Iris pigment epithelial cell (primary cell): ENCODE data around the gene DNASE1L1.

ENCODE experiments used
- DNase-seq: peaks from one replicate; pipeline ENCODE4 v3.0.0-alpha.2; 2011; ENCODE audit warnings: low read depth

The DNASE1L1 gene

GRCh38 chrX:154436374-154436982 lies 27.4 kb upstream of the DNASE1L1 start:
- DNase-seq: no peak

- DNase-seq: no peak
These were observed 26.2 kb upstream of the DNASE1L1 start for GRCh38 chrX:154435171-154435733.

DNA sequence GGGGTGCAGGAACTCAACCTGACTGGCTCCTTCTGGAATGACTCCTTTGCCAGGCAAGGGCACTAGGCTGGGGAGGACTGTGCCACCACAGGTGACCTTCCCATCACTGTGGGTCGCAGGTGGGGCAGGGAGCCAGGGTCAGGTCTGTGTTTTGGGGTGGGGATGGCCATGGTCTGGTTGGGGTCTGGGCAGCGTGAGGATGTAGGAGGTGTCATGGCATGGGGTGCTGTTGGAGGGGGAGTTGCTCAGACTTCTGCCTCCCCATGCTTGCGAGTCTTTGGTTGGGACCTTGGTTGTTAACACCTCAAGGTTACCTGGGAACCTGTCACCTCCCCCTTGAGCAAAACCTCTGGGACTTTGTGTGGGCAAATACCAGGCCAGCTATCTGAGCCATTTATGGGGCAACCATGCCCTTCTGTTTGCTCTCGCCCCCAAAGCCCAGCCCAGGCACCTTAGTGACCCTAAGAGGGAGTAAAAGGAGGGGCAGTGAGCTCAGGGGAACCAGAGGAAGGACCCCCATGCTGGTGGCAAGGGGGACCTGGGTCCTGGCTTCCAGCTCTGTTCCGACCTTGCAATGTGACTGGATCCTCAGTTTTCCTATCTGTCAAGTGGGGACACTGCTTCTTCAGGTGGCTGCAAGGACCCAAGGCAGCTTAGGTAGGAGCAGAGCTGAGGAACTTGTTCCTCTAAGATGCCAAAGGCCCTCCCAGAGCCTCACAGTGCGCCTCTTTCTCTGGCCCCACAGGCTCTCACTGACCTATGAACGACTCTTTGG lies 25.5 kb upstream of the DNASE1L1 start:
- no peak for DNase-seq

- no peak for DNase-seq
These were observed 24.6 kb upstream of the DNASE1L1 start for GRCh38 chrX:154433605-154434004.

DNA sequence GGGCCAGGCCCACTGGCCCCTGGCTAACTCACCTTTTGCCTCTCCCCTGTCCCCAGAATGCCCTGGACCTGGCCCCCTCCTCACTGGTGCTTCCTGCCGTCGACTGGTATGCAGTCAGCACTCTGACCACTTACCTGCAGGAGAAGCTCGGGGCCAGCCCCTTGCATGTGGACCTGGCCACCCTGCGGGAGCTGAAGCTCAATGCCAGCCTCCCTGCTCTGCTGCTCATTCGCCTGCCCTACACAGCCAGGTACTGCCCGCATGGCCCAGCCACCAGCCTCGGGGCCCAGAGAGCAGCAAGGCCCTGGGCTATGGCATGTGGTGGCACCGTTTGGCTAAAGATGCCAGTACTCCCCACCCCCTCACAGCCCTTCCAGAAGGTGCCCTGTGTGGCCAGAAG lies 23.2 kb upstream of the DNASE1L1 start:
- DNase-seq: no peak

DNA sequence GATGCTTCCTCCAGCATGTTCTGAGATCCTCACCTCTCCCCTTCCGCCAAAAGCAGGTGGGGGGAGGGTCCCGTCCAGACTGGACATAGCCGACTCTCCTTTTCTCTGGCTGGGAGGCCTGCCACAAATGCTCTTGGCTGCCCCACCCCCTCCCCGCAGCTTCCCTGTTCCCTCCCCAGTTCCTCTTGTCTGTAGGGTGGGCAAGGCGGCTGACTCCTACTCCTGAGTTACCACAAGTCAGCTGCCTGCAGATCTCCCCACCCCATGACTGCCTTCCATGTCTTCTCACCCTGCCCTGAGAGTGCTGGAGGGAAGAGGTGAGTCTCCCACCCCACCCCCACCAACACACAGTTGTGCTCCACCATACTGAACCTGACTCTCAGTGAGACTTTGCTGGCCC lies 22.3 kb upstream of the DNASE1L1 start:
- no peak for DNase-seq

DNA sequence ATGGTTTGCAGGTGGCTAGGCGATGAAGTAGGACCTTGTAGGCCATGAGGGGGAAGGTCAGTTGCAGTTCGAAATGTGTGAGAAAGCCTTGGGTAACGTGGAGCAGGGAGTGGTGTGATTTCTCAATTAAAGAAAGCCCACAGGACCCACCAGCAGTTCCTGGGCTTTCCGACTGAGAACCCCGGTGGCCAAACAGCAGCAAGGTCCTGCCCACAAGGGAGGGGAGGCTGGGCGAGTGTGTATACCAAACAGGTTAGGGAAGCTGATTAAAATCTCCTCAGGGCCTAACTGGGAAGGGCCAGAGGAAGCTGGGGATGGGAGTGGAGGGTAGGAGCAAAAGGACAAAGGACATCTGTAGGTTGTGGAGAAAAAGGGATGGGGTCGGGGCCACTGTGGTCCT lies 21.9 kb upstream of the DNASE1L1 start:
- no peak for DNase-seq

DNA sequence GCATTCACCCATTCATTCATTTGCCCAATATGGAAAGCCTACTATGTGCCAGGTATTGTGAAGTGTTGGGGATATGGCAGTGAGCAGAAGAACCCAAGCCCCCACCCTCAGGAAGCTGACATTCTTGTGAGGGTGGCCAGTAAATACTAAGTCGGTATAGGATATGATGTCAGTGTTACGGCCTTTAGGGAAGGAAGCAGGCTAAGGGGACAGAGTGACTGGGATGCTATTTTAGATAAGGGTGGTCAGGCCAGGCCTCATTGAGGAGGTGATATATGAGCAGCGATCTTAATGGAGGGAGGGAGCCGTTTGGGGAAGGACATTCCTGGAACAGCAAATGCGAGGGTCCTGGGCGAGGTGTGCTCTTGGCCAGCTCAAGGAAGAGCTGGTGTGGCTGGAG lies 21.4 kb upstream of the DNASE1L1 start:
- no peak for DNase-seq

DNA sequence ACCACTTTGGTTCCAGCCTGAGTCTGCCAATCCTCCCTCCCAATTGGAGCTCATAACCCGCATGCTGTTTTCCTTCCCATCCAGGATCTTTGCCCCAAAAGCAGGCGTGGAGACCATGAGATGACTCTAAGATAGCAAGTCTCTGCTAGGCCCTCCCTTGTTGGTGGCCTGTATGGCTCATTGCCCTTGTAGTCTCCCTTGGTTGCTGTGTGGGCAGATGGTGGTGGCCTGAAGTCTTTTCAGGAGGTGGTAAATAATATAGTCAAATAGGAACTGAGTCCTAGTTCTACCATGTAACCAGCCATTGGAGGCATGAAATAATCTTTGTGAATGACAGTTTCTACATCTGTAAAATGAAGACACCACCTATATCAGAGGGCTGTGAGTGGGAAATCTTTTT lies 20.7 kb upstream of the DNASE1L1 start:
- no peak for DNase-seq

DNA sequence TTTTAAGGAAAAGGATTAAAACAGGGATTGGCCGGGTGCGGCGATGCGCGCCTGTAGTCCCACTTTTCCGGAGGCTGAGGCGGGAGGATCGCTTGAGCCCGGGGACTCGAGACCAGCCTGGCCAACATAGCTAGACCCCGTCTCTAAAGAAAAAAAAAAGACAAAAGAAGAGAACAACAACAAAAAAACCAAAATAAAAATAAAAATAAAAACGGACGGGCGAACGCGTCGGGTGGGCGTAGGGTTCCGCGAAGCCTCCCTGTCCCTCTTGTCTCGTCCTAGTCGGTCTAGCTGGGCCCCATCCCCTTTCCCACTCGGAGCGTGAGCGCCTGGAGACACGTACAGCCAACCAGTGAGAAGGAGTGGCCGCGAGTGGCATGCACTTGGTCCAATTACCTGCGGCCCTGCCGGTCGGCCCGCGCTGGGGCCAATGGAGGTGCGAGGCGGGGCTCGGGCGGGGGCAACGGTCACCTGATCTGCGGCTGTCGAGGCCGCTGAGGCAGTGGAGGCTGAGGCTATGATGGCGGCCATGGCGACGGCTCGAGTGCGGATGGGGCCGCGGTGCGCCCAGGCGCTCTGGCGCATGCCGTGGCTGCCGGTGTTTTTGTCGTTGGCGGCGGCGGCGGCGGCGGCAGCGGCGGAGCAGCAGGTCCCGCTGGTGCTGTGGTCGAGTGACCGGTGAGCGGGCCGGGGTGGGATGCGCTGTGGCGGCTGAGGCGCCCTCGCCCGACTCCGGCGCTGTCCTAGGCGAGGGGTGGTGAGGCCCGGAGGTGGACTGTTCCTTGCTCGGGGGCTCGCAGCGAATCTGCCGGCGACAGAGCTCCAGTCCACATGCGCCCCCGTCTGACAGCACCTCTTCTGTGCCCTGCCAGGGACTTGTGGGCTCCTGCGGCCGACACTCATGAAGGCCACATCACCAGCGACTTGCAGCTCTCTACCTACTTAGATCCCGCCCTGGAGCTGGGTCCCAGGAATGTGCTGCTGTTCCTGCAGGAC lies 19.4 kb upstream of the DNASE1L1 start, which contains the start of gene ATP6AP1:
TSS of gene ATP6AP1 (plus strand) at position 502 of the 996 bp plus-strand sequence. CDS start at position 518, 16 bp downstream.
- DNase-seq: peak; percentile 94

DNA sequence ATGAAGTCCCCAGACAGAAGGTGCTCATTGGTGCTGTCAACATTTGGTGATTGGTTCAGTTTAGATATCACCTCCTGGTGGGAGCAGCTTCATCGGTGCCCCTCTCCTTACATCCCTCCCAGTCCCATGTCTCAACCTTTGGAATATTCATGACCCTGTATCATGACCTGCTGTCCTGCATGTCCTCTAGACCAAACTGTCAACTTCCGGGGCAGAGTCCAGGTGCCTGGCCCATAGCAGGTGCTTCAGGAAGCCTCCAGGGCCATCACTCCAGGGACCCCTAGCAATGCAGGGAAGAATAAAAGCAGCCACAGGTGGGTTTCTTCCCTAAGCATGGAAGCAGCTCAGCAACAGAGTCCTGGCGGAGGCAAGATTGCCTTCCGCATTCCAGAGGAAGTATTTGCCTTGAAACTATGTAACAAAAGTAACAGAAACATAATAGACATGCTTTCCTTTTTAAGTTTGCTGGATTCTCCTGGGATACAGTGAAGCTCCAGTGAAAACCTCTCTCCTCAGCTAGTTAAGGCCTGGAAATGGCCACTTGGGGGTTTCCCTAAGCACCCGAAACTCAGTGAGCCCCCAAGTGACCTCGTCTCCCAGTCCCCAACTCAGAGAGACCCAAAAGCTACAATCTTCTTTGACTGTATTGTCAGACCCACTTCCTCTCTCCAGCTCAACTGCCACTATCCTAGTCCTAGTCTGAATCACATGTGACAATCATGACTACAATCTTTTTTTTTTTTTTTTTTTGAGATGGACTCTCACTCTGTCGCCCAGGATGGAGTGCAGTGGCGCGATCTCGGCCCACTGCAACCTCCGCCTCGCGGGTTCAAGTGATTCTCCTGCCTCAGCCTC lies 18.1 kb upstream of the DNASE1L1 start:
- DNase-seq: no peak

GRCh38 chrX:154420402-154420756 lies 11.3 kb upstream of the DNASE1L1 start:
- DNase-seq: no peak

- no peak for DNase-seq
These were observed 10.8 kb upstream of the DNASE1L1 start for GRCh38 chrX:154419688-154420401.

GRCh38 chrX:154419189-154419588 lies 10.1 kb upstream of the DNASE1L1 start:
- no peak for DNase-seq

DNA sequence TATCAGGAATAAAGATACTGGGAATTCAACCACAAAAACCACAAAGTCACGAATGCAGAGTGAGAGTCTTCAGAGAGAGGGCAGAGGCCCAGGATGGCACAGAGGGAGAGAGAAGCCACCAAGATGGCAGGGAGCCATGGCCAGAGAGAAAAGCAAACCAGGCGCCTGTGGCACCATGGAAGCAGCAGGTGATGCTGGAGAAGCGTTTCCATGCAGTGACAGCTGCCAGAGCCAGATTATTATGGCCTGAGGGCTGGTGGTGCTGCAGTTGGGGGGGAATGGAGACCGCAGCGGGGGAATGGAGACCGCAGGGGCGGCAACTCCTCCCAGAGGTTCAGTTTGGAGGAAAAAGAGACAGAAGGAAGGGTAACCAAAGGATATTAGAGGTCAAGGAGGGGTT lies 8.1 kb upstream of the DNASE1L1 start:
- no peak for DNase-seq

DNA sequence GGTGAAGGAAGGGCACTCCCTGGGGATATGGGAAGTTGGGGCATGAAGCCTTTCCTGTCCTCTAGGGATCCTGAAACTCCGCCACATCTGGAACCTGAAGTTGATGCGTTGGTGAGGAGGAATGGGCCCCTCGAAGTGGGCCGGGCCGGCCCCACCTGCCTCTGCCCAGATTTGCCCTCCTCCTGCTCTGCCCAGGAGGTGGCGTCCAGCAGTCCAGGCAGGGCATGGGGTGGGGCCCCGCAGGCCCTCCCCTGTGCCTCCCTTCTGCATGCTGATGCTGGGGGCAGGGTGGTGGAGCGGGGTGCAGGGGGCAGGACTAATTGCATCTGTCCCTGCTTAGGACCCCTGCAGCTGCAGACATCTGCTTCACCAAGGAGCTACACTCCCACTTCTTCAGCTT lies 4.1 kb upstream of the DNASE1L1 start:
- DNase-seq: no peak

- DNase-seq: no peak
These were observed 3.4 kb upstream of the DNASE1L1 start for GRCh38 chrX:154412468-154412867.

- peak; percentile 52 for DNase-seq
These were observed 2.9 kb upstream of the DNASE1L1 start for GRCh38 chrX:154411981-154412340.

DNA sequence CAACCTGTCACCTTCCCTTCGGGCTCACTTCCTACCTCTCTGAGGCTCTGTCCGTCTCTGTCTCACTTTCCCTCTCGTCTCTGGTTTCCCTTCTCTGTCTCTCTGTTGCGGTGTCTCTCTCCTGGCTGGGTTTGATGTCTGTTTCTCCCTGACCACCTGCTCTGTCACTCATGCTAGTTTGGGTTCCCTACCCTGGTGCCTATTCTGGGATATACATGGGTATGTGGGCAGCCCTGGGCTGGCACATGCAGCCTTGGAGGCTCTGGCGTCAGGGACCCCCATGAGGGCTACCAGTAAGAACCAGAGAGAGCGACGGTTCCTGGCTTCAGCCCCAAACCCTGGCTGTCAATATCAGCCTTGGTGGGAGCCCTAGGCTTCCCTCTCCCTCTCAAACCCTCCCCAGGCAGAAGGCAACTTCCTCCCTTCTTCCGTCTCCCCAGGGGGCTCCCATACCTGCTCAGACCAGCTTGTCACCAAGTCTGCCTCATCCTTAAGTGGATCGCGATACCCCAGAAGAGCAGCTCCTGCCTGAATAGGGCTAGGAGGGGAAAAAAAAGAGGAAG lies 314 bp downstream of the DNASE1L1 start:
- DNase-seq: no peak

GRCh38 chrX:154404625-154405192 lies 4.3 kb downstream of the DNASE1L1 start:
- no peak for DNase-seq
